GM12864 (cell line): ENCODE data around the gene JAK2.
"Not testable (repeated sequence)": the region's sequence is repeated elsewhere in the genome, so short reads cannot be mapped to it uniquely, and the experiment has no call there.

ENCODE experiments used
- DNase-seq: peaks from one replicate; pipeline ENCODE4 v3.0.0-alpha.2; 2011; ENCODE audit warnings: low read depth
- H3K4me3 ChIP-seq: 2 replicates; pipeline ENCODE4 v1.5.1; 2011; ENCODE audit warnings: mild to moderate bottlenecking, low read depth, low read length, control low read depth
- CTCF ChIP-seq: IDR thresholded peaks from 2 replicates; pipeline ENCODE4 v1.5.1; 2011; ENCODE audit warnings: low read depth, mild to moderate bottlenecking, moderate library complexity, low read length, control low read depth, inconsistent platforms; ENCODE audit errors: missing control alignments

JAK2 gene

GRCh38 chr9:4984621-4985385 lies at the start of gene JAK2:
Gene JAK2 (plus strand): TSS chr9:4985272. CDS start chr9:5021988, 36,716 bp downstream.
- peak; percentile 82 for DNase-seq
- peak within 1 kb of the TSS; percentile 94 for H3K4me3 ChIP-seq
- TF ChIP-seq CTCF: peak; percentile 42

- no peak overlapping the region for H3K4me3 ChIP-seq
- DNase-seq: no peak
- no peak for TF ChIP-seq CTCF
These were observed 48.8 kb upstream of the JAK2 start for GRCh38 chr9:4936277-4936676.

- TF ChIP-seq CTCF: no peak
- DNase-seq: peak; percentile 79
- H3K4me3 ChIP-seq: no peak overlapping the region
These were observed 48.2 kb upstream of the JAK2 start for GRCh38 chr9:4936823-4937222.

- H3K4me3 ChIP-seq: no peak overlapping the region
- no peak for TF ChIP-seq CTCF
- no peak for DNase-seq
These were observed 47.6 kb upstream of the JAK2 start for GRCh38 chr9:4937446-4937845.

GRCh38 chr9:4938496-4938895 lies 46.6 kb upstream of the JAK2 start:
- TF ChIP-seq CTCF: no peak
- no peak overlapping the region for H3K4me3 ChIP-seq
- DNase-seq: no peak

- no peak for TF ChIP-seq CTCF
- H3K4me3 ChIP-seq: no peak overlapping the region
- peak; percentile 88 for DNase-seq
These were observed 45.9 kb upstream of the JAK2 start for GRCh38 chr9:4939118-4939561.

GRCh38 chr9:4942042-4942691 lies 42.9 kb upstream of the JAK2 start:
- DNase-seq: not testable (repeated sequence)

More at GRCh38 chr9:4942042-4942691, 42.9 kb upstream of the JAK2 start:
- H3K4me3 ChIP-seq: not testable (repeated sequence)
